A673 (cell line): ENCODE data around the gene TIMM8A. TPM values are rescaled to one million over a fixed set of nuclear protein-coding genes. Genes with fewer than 3 reads are reported as not detected.

Source experiments
- BruUV-seq: library from RNA; stranded (reverse); fragments of 400-500 nt; replicated peaks from 2 replicates; lab custom pipeline; 2021; lab: Mats Ljungman, UMichigan
- CTCF ChIA-PET: fragments of 300-600 bp; sonication (Branson Sonifier 250); formaldehyde crosslinking; loops from one replicate; lab custom pipeline; 2022; ENCODE audit warnings: antibody characterized with exemption; lab: Charles Lee
- POLR2A ChIA-PET: fragments of 300-600 bp; sonication (Branson Sonifier 250); formaldehyde crosslinking; loops from one replicate; lab custom pipeline; 2022; ENCODE audit warnings: antibody characterized with exemption; ENCODE audit not compliant: low non-redundant PET; lab: Charles Lee
- DNase-seq: peaks from one replicate; pipeline ENCODE4 v3.0.0-alpha.2; 2015; ENCODE audit warnings: low spot score
- H3K27ac ChIP-seq: fragments of 200-600 bp; sonication (generic); 2 replicates; pipeline ENCODE4 v1.5.1; 2016; ENCODE audit warnings: mixed run types, low read depth, mild to moderate bottlenecking, mixed read lengths, antibody characterized with exemption, low read length; ENCODE audit not compliant: poor library complexity, severe bottlenecking
- H3K27me3 ChIP-seq: fragments of 200-600 bp; sonication (generic); replicated peaks from 2 replicates; pipeline ENCODE4 v1.6.1; 2017; ENCODE audit warnings: mixed run types, low read depth, mild to moderate bottlenecking, mixed read lengths, antibody characterized with exemption, low read length; ENCODE audit not compliant: insufficient read depth, poor library complexity
- H3K36me3 ChIP-seq: fragments of 200-600 bp; sonication (generic); 2 replicates; pipeline ENCODE4 v1.6.1; 2016; ENCODE audit warnings: mixed run types, mild to moderate bottlenecking, mixed read lengths, antibody characterized with exemption, low read length; ENCODE audit not compliant: insufficient read depth, poor library complexity, severe bottlenecking
- H3K4me1 ChIP-seq: fragments of 200-600 bp; sonication (generic); 2 replicates; pipeline ENCODE4 v1.6.1; 2017; ENCODE audit warnings: mixed run types, mild to moderate bottlenecking, mixed read lengths, antibody characterized with exemption, low read length; ENCODE audit not compliant: insufficient read depth, poor library complexity, severe bottlenecking
- H3K4me3 ChIP-seq: fragments of 200-600 bp; sonication (generic); 2 replicates; pipeline ENCODE4 v1.5.1; 2016; ENCODE audit warnings: low read depth, mixed run types, mild to moderate bottlenecking, mixed read lengths, low read length; ENCODE audit not compliant: poor library complexity, severe bottlenecking
- H3K9me3 ChIP-seq: fragments of 200-600 bp; sonication (generic); 2 replicates; pipeline ENCODE4 v1.6.1; 2016; ENCODE audit warnings: mixed run types, low read depth, mild to moderate bottlenecking, mixed read lengths, antibody characterized with exemption, low read length; ENCODE audit not compliant: poor library complexity, severe bottlenecking
- EZH2 ChIP-seq: fragments of 200-600 bp; sonication (generic); IDR thresholded peaks from 2 replicates; pipeline ENCODE4 v1.6.1; 2017; ENCODE audit warnings: borderline replicate concordance, low read depth, mild to moderate bottlenecking, mixed read lengths, antibody characterized with exemption, low read length; ENCODE audit not compliant: poor library complexity, severe bottlenecking
- intact Hi-C: fragments of 100-400 bp; cut with micrococcal nuclease; formaldehyde crosslinking; loops from one replicate; pipeline ENCODE4 v1.10.0; 2022; ENCODE audit not compliant: unreplicated experiment
- total RNA-seq: library from RNA; stranded (reverse); gene quantifications from 2 replicates; pipeline ENCODE4 v1.2.3, GENCODE V29; 2021
- TF ChIP-seq, protein P1 (sequence below): fragments of 300-800, 200-600 bp; sonication (generic); conservative IDR thresholded peaks from 2 replicates; pipeline ENCODE4 v1.5.1; 2017; ENCODE audit warnings: low read depth, mild to moderate bottlenecking, antibody characterized with exemption, low read length, moderate library complexity, mixed read lengths

Gene TIMM8A
- total RNA-seq, 1 experiment from 2014 or later = 44.5 TPM

DNA sequence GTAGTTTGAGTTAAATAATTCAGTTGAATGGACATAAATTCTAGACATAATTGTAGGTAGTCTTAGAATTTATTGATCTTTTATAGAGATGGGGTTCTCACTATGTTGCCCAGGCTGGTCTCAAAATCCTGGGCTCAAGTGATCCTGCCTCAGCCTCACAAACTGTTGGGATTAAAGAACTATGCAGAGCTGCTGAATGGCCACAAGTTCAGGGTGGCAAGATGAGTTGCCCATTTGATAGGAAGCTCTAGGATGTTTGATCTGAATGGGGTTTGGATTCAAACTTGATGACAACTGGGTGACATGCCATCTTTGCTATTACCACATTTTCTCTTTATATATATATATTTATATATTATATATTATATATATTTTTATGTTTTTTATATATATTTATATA is 45.8 kb upstream of the TIMM8A start:
- Histone ChIP-seq H3K9me3 (no peaks in the 10 kb centered on the region), H3K27ac (no peak overlapping the region), H3K4me3 (no peak overlapping the region), H3K36me3 (peaks cover 35% of the 10 kb centered on the region), H3K4me1 (no peaks in the 10 kb centered on the region), H3K27me3 (no peaks in the 10 kb centered on the region)
- ChIA-PET CTCF (no interaction called here), POLR2A (no interaction called here)
- TF ChIP-seq EZH2 = no peak
- TF ChIP-seq, protein P1, sequence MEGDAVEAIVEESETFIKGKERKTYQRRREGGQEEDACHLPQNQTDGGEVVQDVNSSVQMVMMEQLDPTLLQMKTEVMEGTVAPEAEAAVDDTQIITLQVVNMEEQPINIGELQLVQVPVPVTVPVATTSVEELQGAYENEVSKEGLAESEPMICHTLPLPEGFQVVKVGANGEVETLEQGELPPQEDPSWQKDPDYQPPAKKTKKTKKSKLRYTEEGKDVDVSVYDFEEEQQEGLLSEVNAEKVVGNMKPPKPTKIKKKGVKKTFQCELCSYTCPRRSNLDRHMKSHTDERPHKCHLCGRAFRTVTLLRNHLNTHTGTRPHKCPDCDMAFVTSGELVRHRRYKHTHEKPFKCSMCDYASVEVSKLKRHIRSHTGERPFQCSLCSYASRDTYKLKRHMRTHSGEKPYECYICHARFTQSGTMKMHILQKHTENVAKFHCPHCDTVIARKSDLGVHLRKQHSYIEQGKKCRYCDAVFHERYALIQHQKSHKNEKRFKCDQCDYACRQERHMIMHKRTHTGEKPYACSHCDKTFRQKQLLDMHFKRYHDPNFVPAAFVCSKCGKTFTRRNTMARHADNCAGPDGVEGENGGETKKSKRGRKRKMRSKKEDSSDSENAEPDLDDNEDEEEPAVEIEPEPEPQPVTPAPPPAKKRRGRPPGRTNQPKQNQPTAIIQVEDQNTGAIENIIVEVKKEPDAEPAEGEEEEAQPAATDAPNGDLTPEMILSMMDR = no peak
- BruUV-seq = no TSS peak
- no peak for DNase-seq
- intact Hi-C loops = no loop called here

DNA sequence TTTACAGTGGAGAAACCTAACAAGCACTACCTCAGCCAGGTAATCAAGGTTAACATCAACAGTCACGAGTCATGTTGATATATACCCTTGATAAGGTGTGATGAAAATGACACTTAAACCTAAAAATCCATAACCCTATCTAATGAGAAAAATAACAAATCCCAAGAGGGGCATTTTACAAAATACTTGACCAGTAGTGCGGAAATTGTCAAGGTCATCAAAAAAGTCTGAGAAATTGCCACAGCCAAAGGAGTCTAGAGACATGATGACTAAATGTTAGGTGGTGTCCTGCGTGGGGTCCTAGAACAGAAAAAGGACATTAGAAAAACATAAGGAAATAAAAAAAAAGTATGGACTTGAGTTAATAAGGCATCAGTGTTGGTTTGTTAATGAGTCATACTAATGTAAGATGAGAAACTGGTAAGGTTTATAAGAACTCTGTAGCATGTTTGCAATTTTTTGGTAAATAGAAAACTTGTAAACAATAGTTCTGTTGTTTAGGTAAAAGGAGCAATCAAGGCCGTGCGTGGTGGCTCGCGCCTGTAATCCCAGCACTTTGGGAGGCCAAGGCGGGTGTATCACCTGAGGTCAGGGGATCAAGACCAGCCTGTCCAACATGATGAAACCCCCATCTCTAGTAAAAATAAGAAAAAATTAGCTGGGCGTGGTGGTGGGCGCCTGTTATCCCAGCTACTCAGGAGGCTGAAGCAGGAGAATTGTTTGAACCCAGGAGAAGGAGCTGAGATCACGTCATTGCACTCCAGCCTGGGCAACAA is 45.2 kb upstream of the TIMM8A start:
- H3K36me3 ChIP-seq = peaks cover 35% of the 10 kb centered on the region
- H3K27ac ChIP-seq = peak overlapping the region; percentile 11
- H3K4me3 ChIP-seq = no peak overlapping the region
- H3K4me1 ChIP-seq = no peaks in the 10 kb centered on the region
- H3K27me3 ChIP-seq = no peaks in the 10 kb centered on the region
- intact Hi-C loops = no loop called here
- no TSS peak for BruUV-seq
- no peak for DNase-seq
- CTCF ChIA-PET = no interaction called here
- TF ChIP-seq, protein P1 = no peak
- TF ChIP-seq EZH2 = no peak
- POLR2A ChIA-PET = no interaction called here
- no peaks in the 10 kb centered on the region for H3K9me3 ChIP-seq

DNA sequence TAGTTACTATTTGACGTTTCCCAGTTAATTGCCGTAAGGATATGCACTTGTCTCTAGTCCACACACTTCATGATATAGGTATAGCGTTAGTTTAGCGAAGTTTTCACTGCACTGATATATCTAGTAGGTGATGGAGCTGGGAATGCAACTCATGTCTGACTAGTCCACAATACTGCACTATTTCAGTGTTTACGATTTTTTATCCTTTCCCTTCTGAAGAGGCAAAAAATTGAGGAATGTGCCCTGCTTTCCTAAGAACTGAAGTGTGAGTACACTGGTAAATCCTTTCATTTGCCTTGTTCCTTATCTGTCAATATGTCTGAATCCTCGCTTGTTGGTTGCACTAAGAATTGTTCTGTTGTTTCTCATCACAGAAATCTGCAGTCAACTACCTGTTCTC is 43.3 kb upstream of the TIMM8A start:
- TF ChIP-seq, protein P1 = no peak
- no peak for TF ChIP-seq EZH2
- intact Hi-C loops = no loop called here
- Histone ChIP-seq H3K9me3 (no peaks in the 10 kb centered on the region), H3K36me3 (peaks cover 35% of the 10 kb centered on the region), H3K4me1 (no peaks in the 10 kb centered on the region), H3K27me3 (no peaks in the 10 kb centered on the region), H3K4me3 (peak overlapping the region; percentile 68), H3K27ac (peak overlapping the region; percentile 81)
- ChIA-PET POLR2A (no interaction called here), CTCF (no interaction called here)
- no peak for DNase-seq
- BruUV-seq = no TSS peak
